Liver (tissue), 9 donors: ENCODE data around the gene REEP1. TPM values are rescaled to one million over a fixed set of nuclear protein-coding genes. Genes with fewer than 3 reads are reported as not detected.

Source experiments
- DNase-seq: peaks from one replicate; pipeline ENCODE4 v3.0.0-alpha.2; 2017; ENCODE audit warnings: low spot score
- H3K27ac ChIP-seq, 2 donors: one replicate each; pipeline ENCODE4 v1.7.0; 2013; ENCODE audit warnings: inconsistent platforms in 2 of 2, low read length in 2 of 2, control low read depth in 1 of 2, low read depth in 1 of 2, mild to moderate bottlenecking in 1 of 2
- H3K27me3 ChIP-seq, 4 donors: one replicate each; pipeline versions ENCODE4 v1.6.1 to v1.7.0; 2013; ENCODE audit warnings: low read length in 3 of 4, inconsistent platforms in 1 of 4, mild to moderate bottlenecking in 1 of 4, moderate library complexity in 1 of 4; ENCODE audit not compliant: control insufficient read depth in 4 of 4, insufficient read depth in 4 of 4
- H3K36me3 ChIP-seq, 4 donors: one replicate each; pipeline versions ENCODE4 v1.6.1 to v1.7.0; 2013; ENCODE audit warnings: low read length in 3 of 4, mild to moderate bottlenecking in 3 of 4, low read depth in 1 of 4, moderate library complexity in 1 of 4; ENCODE audit not compliant: control insufficient read depth in 4 of 4, insufficient read depth in 3 of 4
- H3K4me1 ChIP-seq, 4 donors: one replicate each; pipeline versions ENCODE4 v1.6.1 to v1.7.0; 2013; ENCODE audit warnings: low read length in 3 of 4, mild to moderate bottlenecking in 3 of 4, moderate library complexity in 1 of 4; ENCODE audit not compliant: control insufficient read depth in 4 of 4, insufficient read depth in 4 of 4
- H3K4me3 ChIP-seq, 3 donors: one replicate each; pipeline versions ENCODE4 v1.6.1 to v1.7.0; 2013; ENCODE audit warnings: low read length in 3 of 3, control low read depth in 1 of 3, low read depth in 1 of 3, mild to moderate bottlenecking in 1 of 3
- H3K9ac ChIP-seq, 2 donors: one replicate each; pipeline ENCODE4 v1.7.0; 2013; ENCODE audit warnings: low read length in 2 of 2, mild to moderate bottlenecking in 2 of 2, moderate library complexity in 2 of 2, control low read depth in 1 of 2, low read depth in 1 of 2
- H3K9me3 ChIP-seq, 4 donors: one replicate each; pipeline versions ENCODE4 v1.6.1 to v1.7.0; 2013; ENCODE audit warnings: low read length in 3 of 4; ENCODE audit not compliant: control insufficient read depth in 4 of 4
- EGR1 ChIP-seq, 2 donors: IDR thresholded peaks; 2 replicates each; pipeline ENCODE4 v1.6.1; 2016 to 2018; ENCODE audit warnings: antibody characterized with exemption in 2 of 2, low read depth in 2 of 2
- FOXA1 ChIP-seq: IDR thresholded peaks from 2 replicates; pipeline ENCODE4 v1.6.1; 2016; ENCODE audit warnings: antibody characterized with exemption
- FOXA2 ChIP-seq: IDR thresholded peaks from 2 replicates; pipeline ENCODE4 v1.6.1; 2016; ENCODE audit warnings: antibody characterized with exemption
- GABPA ChIP-seq, 2 donors: IDR thresholded peaks in 1 of 2; conservative IDR thresholded peaks in 1 of 2; 2 replicates each; pipeline ENCODE4 v1.6.1; 2016; ENCODE audit warnings: antibody characterized with exemption in 2 of 2, mild to moderate bottlenecking in 1 of 2, moderate library complexity in 1 of 2
- HNF4A ChIP-seq, 2 donors: conservative IDR thresholded peaks; 2 replicates each; pipeline ENCODE4 v1.6.1; 2016; ENCODE audit warnings: antibody characterized with exemption in 2 of 2, mild to moderate bottlenecking in 2 of 2
- HNF4G ChIP-seq: IDR thresholded peaks from 2 replicates; pipeline ENCODE4 v1.6.1; 2016; ENCODE audit warnings: antibody characterized with exemption
- JUND ChIP-seq, 2 donors: IDR thresholded peaks; 2 replicates each; pipeline ENCODE4 v1.6.1; 2016; ENCODE audit warnings: antibody characterized with exemption in 2 of 2
- RAD21 ChIP-seq, 2 donors: IDR thresholded peaks; 2 replicates each; pipeline ENCODE4 v1.6.1; 2016; ENCODE audit warnings: antibody characterized with exemption in 2 of 2, mild to moderate bottlenecking in 2 of 2
- RXRA ChIP-seq, 2 donors: IDR thresholded peaks; 2 replicates each; pipeline ENCODE4 v1.6.1; 2017 to 2018; ENCODE audit warnings: antibody characterized with exemption in 2 of 2, mild to moderate bottlenecking in 1 of 2
- SP1 ChIP-seq: IDR thresholded peaks from 2 replicates; pipeline ENCODE4 v1.6.1; 2018; ENCODE audit warnings: antibody characterized with exemption, mild to moderate bottlenecking
- TAF1 ChIP-seq: conservative IDR thresholded peaks from 2 replicates; pipeline ENCODE4 v1.6.1; 2016; ENCODE audit warnings: antibody characterized with exemption, mild to moderate bottlenecking
- YY1 ChIP-seq: IDR thresholded peaks from 2 replicates; pipeline ENCODE4 v1.6.1; 2016; ENCODE audit warnings: antibody characterized with exemption, mild to moderate bottlenecking
- WGBS: extraction: QIAGEN DNeasy Blood & Tissue Kit; methylation state at CpG from one replicate; pipeline ENCODE4 v1.1.7; 2013; 5-methylcytosine and 5-hydroxymethylcytosine counted together
- polyA plus RNA-seq, 2 donors: library from polyadenylated mRNA; stranded (reverse) in 1 of 2; unstranded in 1 of 2; fragments of 200-250 nt in 1 of 2; fragments of >200 nt in 1 of 2; fragmentation: Nextera tagmentation in 1 of 2; extraction: Ambion mirVana in 1 of 2; gene quantifications; one replicate each; pipeline versions ENCODE4 v1.2.1 to v1.2.3, GENCODE V29; 2013 to 2015
- total RNA-seq, 2 donors: library from RNA; depleted of rRNA; stranded (reverse); fragments of >200 nt; gene quantifications; one replicate each; pipeline ENCODE4 v1.2.3, GENCODE V29; 2014
- TF ChIP-seq, protein P1 (sequence below): IDR thresholded peaks from 2 replicates; pipeline ENCODE4 v1.6.1; 2016; ENCODE audit warnings: antibody characterized with exemption
- TF ChIP-seq, protein P2 (sequence below): IDR thresholded peaks from 2 replicates; pipeline ENCODE4 v1.6.1; 2016; ENCODE audit warnings: antibody characterized with exemption
- TF ChIP-seq, protein P3 (sequence below): fragments of 150-350 bp; IDR thresholded peaks from 2 replicates; pipeline ENCODE4 v1.5.1; 2017; ENCODE audit warnings: improper control_type of control experiment, low read depth, low read length; ENCODE audit not compliant: missing input control
- TF ChIP-seq, protein P4 (sequence below): IDR thresholded peaks from 2 replicates; pipeline ENCODE4 v1.6.1; 2016; ENCODE audit warnings: antibody characterized with exemption
- TF ChIP-seq, protein P5 (sequence below): IDR thresholded peaks from 2 replicates; pipeline ENCODE4 v1.6.1; 2016; ENCODE audit warnings: antibody characterized with exemption, mild to moderate bottlenecking
- donor health status: healthy.
- donor health status: healthy.
- donor health status: healthy.
- donor health status: healthy.
- donor health status: healthy.

The REEP1 gene
- total and polyA plus RNA-seq, 4 donors = 0.46 to 1.7 (median 0.89) TPM

DNA sequence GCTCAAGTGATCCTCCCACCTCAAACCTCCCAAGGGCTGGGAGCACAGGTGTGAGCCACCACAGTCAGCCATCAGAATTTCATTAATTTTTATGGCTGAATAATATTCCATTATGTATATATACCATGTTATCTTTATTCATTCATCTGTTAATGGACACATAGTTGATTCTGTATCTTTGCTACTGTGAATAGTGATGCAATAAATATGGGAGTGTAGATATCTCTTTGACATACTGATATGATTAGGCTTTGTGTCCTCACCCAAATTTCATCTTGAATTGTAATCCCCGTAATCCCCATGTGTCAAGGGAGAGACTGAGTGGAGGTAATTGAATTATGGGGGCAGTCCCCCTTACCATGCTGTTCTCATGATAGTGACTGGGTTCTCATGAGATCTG lies 38.2 kb upstream of the REEP1 start:
- H3K4me3 ChIP-seq = no peak overlapping the region
- no peaks in the 10 kb centered on the region for H3K9me3 ChIP-seq
- no peak overlapping the region for H3K27ac ChIP-seq
- H3K9ac ChIP-seq = no peak overlapping the region
- H3K4me1 ChIP-seq = peaks cover 0 to 2% (median 0%) of the 10 kb centered on the region in 4 donors
- H3K27me3 ChIP-seq = no peaks in the 10 kb centered on the region
- H3K36me3 ChIP-seq = no peaks in the 10 kb centered on the region
- WGBS = 97% methylated on average over 1 of the region's 1 CpG
- no peak for DNase-seq
- TF ChIP-seq SP1 (no peak), JUND (IDR thresholded peaks at IDR 0.05) (no peak), FOXA2 (no peak), GABPA (IDR thresholded peaks at IDR 0.05 in 1 of 2, conservative IDR thresholded peaks at IDR 0.05 in 1 of 2) (no peak), TAF1 (no peak)
- TF ChIP-seq, protein P1, sequence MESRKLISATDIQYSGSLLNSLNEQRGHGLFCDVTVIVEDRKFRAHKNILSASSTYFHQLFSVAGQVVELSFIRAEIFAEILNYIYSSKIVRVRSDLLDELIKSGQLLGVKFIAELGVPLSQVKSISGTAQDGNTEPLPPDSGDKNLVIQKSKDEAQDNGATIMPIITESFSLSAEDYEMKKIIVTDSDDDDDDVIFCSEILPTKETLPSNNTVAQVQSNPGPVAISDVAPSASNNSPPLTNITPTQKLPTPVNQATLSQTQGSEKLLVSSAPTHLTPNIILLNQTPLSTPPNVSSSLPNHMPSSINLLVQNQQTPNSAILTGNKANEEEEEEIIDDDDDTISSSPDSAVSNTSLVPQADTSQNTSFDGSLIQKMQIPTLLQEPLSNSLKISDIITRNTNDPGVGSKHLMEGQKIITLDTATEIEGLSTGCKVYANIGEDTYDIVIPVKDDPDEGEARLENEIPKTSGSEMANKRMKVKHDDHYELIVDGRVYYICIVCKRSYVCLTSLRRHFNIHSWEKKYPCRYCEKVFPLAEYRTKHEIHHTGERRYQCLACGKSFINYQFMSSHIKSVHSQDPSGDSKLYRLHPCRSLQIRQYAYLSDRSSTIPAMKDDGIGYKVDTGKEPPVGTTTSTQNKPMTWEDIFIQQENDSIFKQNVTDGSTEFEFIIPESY = no peak
- TF ChIP-seq, protein P2, sequence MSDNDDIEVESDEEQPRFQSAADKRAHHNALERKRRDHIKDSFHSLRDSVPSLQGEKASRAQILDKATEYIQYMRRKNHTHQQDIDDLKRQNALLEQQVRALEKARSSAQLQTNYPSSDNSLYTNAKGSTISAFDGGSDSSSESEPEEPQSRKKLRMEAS = no peak

DNA sequence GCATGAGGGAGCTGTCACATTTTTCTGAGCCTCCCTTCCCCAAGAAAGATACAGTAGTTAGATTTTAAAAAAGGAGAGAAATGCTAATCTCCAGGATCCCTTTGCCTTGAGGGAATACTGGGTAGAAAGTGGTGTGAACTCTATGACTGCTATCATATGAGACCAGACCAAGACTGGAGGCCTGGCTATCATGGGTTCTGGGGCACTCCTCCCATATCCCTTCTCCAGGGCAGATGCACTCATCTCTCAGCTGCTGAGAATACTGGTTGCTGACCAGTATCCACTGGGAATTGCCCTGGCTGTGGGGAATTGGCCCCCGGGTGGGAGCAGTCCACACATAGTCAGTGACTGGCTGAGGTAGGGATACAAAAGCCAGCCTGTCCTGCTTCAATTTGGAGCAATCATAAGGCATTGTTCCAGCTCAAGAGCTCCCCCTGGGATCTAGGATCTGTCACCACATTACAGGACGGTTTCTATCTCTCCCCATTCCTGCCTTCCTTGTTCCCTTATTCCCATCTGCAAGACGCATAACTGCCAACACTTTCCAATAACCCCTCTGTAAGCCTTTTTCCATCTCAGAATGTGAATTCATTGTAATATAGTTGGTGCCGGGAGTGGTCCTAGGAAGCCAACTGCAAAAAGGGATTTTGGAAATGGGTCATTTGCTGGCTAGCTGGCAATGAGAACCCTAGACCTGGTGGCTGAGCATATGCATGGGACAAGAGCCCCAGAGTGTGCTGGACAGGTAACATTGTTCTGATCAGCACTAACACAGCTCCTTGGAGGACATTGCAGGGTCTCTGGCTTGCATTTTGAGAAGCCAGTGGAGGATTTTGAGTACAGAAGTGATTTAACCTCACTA lies 35.4 kb upstream of the REEP1 start:
- Histone ChIP-seq H3K36me3 (no peaks in the 10 kb centered on the region), H3K4me1 (peaks cover 0 to 11% (median 6%) of the 10 kb centered on the region in 4 donors), H3K27me3 (no peaks in the 10 kb centered on the region), H3K9ac (no peak overlapping the region), H3K9me3 (peaks cover 0 to 2% (median 0%) of the 10 kb centered on the region in 4 donors), H3K27ac (no peak overlapping the region), H3K4me3 (no peak overlapping the region)
- TF ChIP-seq, protein P3, sequence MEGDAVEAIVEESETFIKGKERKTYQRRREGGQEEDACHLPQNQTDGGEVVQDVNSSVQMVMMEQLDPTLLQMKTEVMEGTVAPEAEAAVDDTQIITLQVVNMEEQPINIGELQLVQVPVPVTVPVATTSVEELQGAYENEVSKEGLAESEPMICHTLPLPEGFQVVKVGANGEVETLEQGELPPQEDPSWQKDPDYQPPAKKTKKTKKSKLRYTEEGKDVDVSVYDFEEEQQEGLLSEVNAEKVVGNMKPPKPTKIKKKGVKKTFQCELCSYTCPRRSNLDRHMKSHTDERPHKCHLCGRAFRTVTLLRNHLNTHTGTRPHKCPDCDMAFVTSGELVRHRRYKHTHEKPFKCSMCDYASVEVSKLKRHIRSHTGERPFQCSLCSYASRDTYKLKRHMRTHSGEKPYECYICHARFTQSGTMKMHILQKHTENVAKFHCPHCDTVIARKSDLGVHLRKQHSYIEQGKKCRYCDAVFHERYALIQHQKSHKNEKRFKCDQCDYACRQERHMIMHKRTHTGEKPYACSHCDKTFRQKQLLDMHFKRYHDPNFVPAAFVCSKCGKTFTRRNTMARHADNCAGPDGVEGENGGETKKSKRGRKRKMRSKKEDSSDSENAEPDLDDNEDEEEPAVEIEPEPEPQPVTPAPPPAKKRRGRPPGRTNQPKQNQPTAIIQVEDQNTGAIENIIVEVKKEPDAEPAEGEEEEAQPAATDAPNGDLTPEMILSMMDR = peak; percentile 64
- no peak for TF ChIP-seq FOXA1
- peak; percentile 81 to 85 for TF ChIP-seq RAD21 (IDR thresholded peaks at IDR 0.05)
- DNase-seq = peak; percentile 48
- WGBS = 25% methylated on average over 4 of the region's 4 CpGs

DNA sequence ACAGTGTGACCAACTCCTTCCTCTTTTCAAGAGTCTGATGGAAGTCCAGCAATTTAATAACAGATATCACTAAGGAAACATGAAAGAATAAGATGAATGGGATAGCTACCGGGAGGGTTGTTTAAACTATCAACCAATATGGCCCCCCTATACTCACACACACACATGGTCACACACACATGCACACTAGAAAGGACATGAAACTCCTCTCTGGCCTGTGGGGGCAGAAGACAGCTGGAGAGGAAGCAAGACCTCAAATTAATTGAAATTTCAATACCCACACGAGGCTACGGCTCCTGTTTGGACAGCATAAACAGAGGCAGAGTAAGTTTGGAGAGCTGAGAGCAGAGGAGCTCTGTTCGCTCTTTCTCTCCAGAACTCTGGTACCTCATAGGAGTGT lies 34.7 kb upstream of the REEP1 start:
- no peak for DNase-seq
- Histone ChIP-seq H3K27ac (no peak overlapping the region), H3K27me3 (no peaks in the 10 kb centered on the region), H3K9me3 (peaks cover 0 to 2% (median 0%) of the 10 kb centered on the region in 4 donors), H3K9ac (no peak overlapping the region), H3K36me3 (no peaks in the 10 kb centered on the region), H3K4me1 (peaks cover 5 to 19% (median 13%) of the 10 kb centered on the region in 4 donors), H3K4me3 (no peak overlapping the region)
- 60% methylated on average over 4 of the region's 4 CpGs for WGBS
- TF ChIP-seq, protein P4, sequence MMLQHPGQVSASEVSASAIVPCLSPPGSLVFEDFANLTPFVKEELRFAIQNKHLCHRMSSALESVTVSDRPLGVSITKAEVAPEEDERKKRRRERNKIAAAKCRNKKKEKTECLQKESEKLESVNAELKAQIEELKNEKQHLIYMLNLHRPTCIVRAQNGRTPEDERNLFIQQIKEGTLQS = no peak
- TF ChIP-seq RAD21 (IDR thresholded peaks at IDR 0.05) (no peak), RXRA (IDR thresholded peaks at IDR 0.05) (no peak), YY1 (no peak), EGR1 (IDR thresholded peaks at IDR 0.05; ENCODE audit: low read depth in 2 of 2) (no peak), JUND (IDR thresholded peaks at IDR 0.05) (no peak), HNF4G (no peak), FOXA2 (no peak), HNF4A (conservative IDR thresholded peaks at IDR 0.05) (no peak)
- TF ChIP-seq, protein P5, sequence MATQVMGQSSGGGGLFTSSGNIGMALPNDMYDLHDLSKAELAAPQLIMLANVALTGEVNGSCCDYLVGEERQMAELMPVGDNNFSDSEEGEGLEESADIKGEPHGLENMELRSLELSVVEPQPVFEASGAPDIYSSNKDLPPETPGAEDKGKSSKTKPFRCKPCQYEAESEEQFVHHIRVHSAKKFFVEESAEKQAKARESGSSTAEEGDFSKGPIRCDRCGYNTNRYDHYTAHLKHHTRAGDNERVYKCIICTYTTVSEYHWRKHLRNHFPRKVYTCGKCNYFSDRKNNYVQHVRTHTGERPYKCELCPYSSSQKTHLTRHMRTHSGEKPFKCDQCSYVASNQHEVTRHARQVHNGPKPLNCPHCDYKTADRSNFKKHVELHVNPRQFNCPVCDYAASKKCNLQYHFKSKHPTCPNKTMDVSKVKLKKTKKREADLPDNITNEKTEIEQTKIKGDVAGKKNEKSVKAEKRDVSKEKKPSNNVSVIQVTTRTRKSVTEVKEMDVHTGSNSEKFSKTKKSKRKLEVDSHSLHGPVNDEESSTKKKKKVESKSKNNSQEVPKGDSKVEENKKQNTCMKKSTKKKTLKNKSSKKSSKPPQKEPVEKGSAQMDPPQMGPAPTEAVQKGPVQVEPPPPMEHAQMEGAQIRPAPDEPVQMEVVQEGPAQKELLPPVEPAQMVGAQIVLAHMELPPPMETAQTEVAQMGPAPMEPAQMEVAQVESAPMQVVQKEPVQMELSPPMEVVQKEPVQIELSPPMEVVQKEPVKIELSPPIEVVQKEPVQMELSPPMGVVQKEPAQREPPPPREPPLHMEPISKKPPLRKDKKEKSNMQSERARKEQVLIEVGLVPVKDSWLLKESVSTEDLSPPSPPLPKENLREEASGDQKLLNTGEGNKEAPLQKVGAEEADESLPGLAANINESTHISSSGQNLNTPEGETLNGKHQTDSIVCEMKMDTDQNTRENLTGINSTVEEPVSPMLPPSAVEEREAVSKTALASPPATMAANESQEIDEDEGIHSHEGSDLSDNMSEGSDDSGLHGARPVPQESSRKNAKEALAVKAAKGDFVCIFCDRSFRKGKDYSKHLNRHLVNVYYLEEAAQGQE = no peak
- TF ChIP-seq, protein P2 = no peak
